ENCODE data around the gene SLC25A10.

The SLC25A10 gene

GRCh38 chr17:81705518-81706231 is 6.4 kb upstream of the SLC25A10 start:
- no peak for DNase-seq (ENCODE audit: low read depth, low spot score)

- DNase-seq (ENCODE audit: low read depth, low spot score) = no peak
Measured at GRCh38 chr17:81706232-81706611, 5.9 kb upstream of the SLC25A10 start.

- no peak for DNase-seq (ENCODE audit: low read depth, low spot score)
Measured at GRCh38 chr17:81706757-81707624, 5.1 kb upstream of the SLC25A10 start.

GRCh38 chr17:81707725-81708646 is 4.1 kb upstream of the SLC25A10 start:
- DNase-seq (ENCODE audit: low read depth, low spot score) = no peak

- DNase-seq (ENCODE audit: low read depth, low spot score) = no peak
Measured at GRCh38 chr17:81708739-81709185, 3.3 kb upstream of the SLC25A10 start.

GRCh38 chr17:81710514-81711308 is 1.4 kb upstream of the SLC25A10 start:
- DNase-seq (ENCODE audit: low read depth, low spot score) = no peak

- no peak for DNase-seq (ENCODE audit: low read depth, low spot score)
Measured at GRCh38 chr17:81712468-81713003, 452 bp downstream of the SLC25A10 start.

- DNase-seq (ENCODE audit: low read depth, low spot score) = no peak
Measured at GRCh38 chr17:81713004-81713555, 996 bp downstream of the SLC25A10 start.

- DNase-seq (ENCODE audit: low read depth, low spot score) = no peak
Measured at GRCh38 chr17:81713556-81714411, 1.7 kb downstream of the SLC25A10 start.

GRCh38 chr17:81714412-81715106 is 2.5 kb downstream of the SLC25A10 start:
- DNase-seq (ENCODE audit: low read depth, low spot score) = no peak

- no peak for DNase-seq (ENCODE audit: low read depth, low spot score)
Measured at GRCh38 chr17:81715107-81715871, 3.2 kb downstream of the SLC25A10 start.

- DNase-seq (ENCODE audit: low read depth, low spot score) = no peak
Measured at GRCh38 chr17:81715872-81716673, 4.0 kb downstream of the SLC25A10 start.

GRCh38 chr17:81716674-81716996 is 4.6 kb downstream of the SLC25A10 start:
- DNase-seq (ENCODE audit: low read depth, low spot score) = no peak

GRCh38 chr17:81717049-81717765 is 5.1 kb downstream of the SLC25A10 start:
- DNase-seq (ENCODE audit: low read depth, low spot score) = no peak

GRCh38 chr17:81717766-81718089 is 5.6 kb downstream of the SLC25A10 start:
- no peak for DNase-seq (ENCODE audit: low read depth, low spot score)

GRCh38 chr17:81719410-81720266 is 7.6 kb downstream of the SLC25A10 start:
- no peak for DNase-seq (ENCODE audit: low read depth, low spot score)
